ENCODE results near the gene LMX1B.

GRCh38 chr9:126613651-126614050, at the start of gene LMX1B:
- TF ChIP-seq POLR2AphosphoS5 (IDR thresholded peaks at IDR 0.05; ENCODE audit: low read depth, low read length) (peak; percentile 78), JUND (IDR thresholded peaks at IDR 0.05) (no peak; the same call in 1 of the 2 replicates)
- TF ChIP-seq, protein P1, sequence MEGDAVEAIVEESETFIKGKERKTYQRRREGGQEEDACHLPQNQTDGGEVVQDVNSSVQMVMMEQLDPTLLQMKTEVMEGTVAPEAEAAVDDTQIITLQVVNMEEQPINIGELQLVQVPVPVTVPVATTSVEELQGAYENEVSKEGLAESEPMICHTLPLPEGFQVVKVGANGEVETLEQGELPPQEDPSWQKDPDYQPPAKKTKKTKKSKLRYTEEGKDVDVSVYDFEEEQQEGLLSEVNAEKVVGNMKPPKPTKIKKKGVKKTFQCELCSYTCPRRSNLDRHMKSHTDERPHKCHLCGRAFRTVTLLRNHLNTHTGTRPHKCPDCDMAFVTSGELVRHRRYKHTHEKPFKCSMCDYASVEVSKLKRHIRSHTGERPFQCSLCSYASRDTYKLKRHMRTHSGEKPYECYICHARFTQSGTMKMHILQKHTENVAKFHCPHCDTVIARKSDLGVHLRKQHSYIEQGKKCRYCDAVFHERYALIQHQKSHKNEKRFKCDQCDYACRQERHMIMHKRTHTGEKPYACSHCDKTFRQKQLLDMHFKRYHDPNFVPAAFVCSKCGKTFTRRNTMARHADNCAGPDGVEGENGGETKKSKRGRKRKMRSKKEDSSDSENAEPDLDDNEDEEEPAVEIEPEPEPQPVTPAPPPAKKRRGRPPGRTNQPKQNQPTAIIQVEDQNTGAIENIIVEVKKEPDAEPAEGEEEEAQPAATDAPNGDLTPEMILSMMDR (IDR thresholded peaks at IDR 0.05 in 2 of 3, conservative IDR thresholded peaks at IDR 0.05 in 1 of 3; ENCODE audit: borderline replicate concordance in 1 of 3, insufficient read depth in 1 of 3, low read depth in 2 of 3, low read length in 2 of 3) = no peak

Data from HCT116 (cell line).